IMR-90 (cell line): ENCODE data around the gene MEIS2. TPM values are rescaled to one million over a fixed set of nuclear protein-coding genes. Genes with fewer than 3 reads are reported as not detected.

Experiments
- ATAC-seq: fragments of 200-7000 bp; cut with Tn5 transposase; 2 replicates; pipeline ENCODE4 v1.9.1; 2020; ENCODE audit warnings: low read depth, mild to moderate bottlenecking, moderate library complexity
- BruUV-seq: library from RNA; stranded (reverse); fragments of 400-500 nt; replicated peaks from 2 replicates; lab custom pipeline; 2021; lab: Mats Ljungman, UMichigan
- CTCF ChIA-PET: fragments of 300-600 bp; formaldehyde crosslinking; extraction: SDS; loops from one replicate; lab custom pipeline; 2021; ENCODE audit warnings: antibody characterized with exemption; lab: Yijun Ruan, JAX
- POLR2A ChIA-PET: fragments of 300-600 bp; sonication (Branson Sonifier 250); formaldehyde crosslinking; loops from one replicate; lab custom pipeline; 2022; ENCODE audit warnings: antibody characterized with exemption; ENCODE audit not compliant: unreplicated experiment; lab: Charles Lee
- DNase-seq: peaks from one replicate; pipeline ENCODE4 v3.0.0; 2013
- H2AFZ ChIP-seq: replicated peaks from 2 replicates; pipeline ENCODE3; 2013; ENCODE audit warnings: low read length, mild to moderate bottlenecking; ENCODE audit not compliant: poor library complexity
- H2AK5ac ChIP-seq: 2 replicates; pipeline ENCODE4 v1.6.1; 2013; ENCODE audit warnings: low read depth, low read length, inconsistent platforms
- H2AK9ac ChIP-seq: replicated peaks from 2 replicates; pipeline ENCODE3; 2013; ENCODE audit warnings: mild to moderate bottlenecking, low read depth, low read length, moderate library complexity; ENCODE audit not compliant: poor library complexity
- H2BK120ac ChIP-seq: 2 replicates; pipeline ENCODE4 v1.6.1; 2013; ENCODE audit warnings: low read depth, low read length, inconsistent platforms
- H2BK15ac ChIP-seq: 3 replicates; pipeline ENCODE4 v1.6.1; 2013; ENCODE audit warnings: low read depth, low read length, inconsistent platforms
- H2BK20ac ChIP-seq: 2 replicates; pipeline ENCODE4 v1.6.1; 2013; ENCODE audit warnings: low read depth, mild to moderate bottlenecking, inconsistent platforms, low read length, moderate library complexity
- H2BK5ac ChIP-seq: 2 replicates; pipeline ENCODE4 v1.6.1; 2013; ENCODE audit warnings: mild to moderate bottlenecking, low read depth, low read length, inconsistent platforms; ENCODE audit not compliant: poor library complexity, severe bottlenecking
- H3K14ac ChIP-seq: replicated peaks from 2 replicates; pipeline ENCODE4 v1.6.1; 2013; ENCODE audit warnings: low read depth, low read length, inconsistent platforms
- H3K18ac ChIP-seq: 2 replicates; pipeline ENCODE4 v1.6.1; 2013; ENCODE audit warnings: low read depth, low read length, control low read depth
- H3K23ac ChIP-seq: 2 replicates; pipeline ENCODE4 v1.6.1; 2013; ENCODE audit warnings: low read depth, low read length, inconsistent platforms
- H3K27ac ChIP-seq: 2 replicates; pipeline ENCODE4 v1.5.1; 2013; ENCODE audit warnings: mild to moderate bottlenecking, control low read depth, low read length; ENCODE audit not compliant: insufficient read depth
- H3K27me3 ChIP-seq: 2 replicates; pipeline ENCODE4 v1.6.1; 2013; ENCODE audit warnings: low read length; ENCODE audit not compliant: control insufficient read depth, insufficient read depth
- H3K36me3 ChIP-seq: 2 replicates; pipeline ENCODE4 v1.6.1; 2013; ENCODE audit warnings: low read length, mixed read lengths; ENCODE audit not compliant: control insufficient read depth, insufficient read depth
- H3K4ac ChIP-seq: 2 replicates; pipeline ENCODE4 v1.6.1; 2013; ENCODE audit warnings: low read depth, low read length, inconsistent platforms
- H3K4me1 ChIP-seq: 2 replicates; pipeline ENCODE4 v1.6.1; 2013; ENCODE audit warnings: low read length, mixed read lengths; ENCODE audit not compliant: control insufficient read depth, insufficient read depth
- H3K4me2 ChIP-seq: 2 replicates; pipeline ENCODE4 v1.6.1; 2013; ENCODE audit warnings: low read depth, mild to moderate bottlenecking, control low read depth, low read length, moderate library complexity
- H3K4me3 ChIP-seq: 2 replicates; pipeline ENCODE4 v1.5.1; 2013; ENCODE audit warnings: low read depth, mild to moderate bottlenecking, control low read depth, low read length, moderate library complexity; ENCODE audit not compliant: insufficient read depth
- H3K56ac ChIP-seq: 2 replicates; pipeline ENCODE4 v1.6.1; 2013; ENCODE audit warnings: low read length, inconsistent platforms; ENCODE audit not compliant: insufficient read depth; ENCODE audit errors: extremely low read depth
- H3K79me1 ChIP-seq, 2 experiments: 2 replicates each; pipeline ENCODE4 v1.6.1; 2013; ENCODE audit warnings: low read length in 2 of 2, inconsistent platforms in 1 of 2, low read depth in 1 of 2
- H3K9ac ChIP-seq: 2 replicates; pipeline ENCODE4 v1.6.1; 2013; ENCODE audit warnings: low read depth, low read length, control low read depth
- H3K9me1 ChIP-seq: 2 replicates; pipeline ENCODE4 v1.6.1; 2013; ENCODE audit warnings: low read length, inconsistent platforms; ENCODE audit not compliant: insufficient read depth
- H3K9me3 ChIP-seq: 2 replicates; pipeline ENCODE4 v1.6.1; 2013; ENCODE audit warnings: low read length; ENCODE audit not compliant: control insufficient read depth, insufficient read depth
- H4K20me1 ChIP-seq: 2 replicates; pipeline ENCODE4 v1.6.1; 2013; ENCODE audit warnings: low read length, inconsistent platforms; ENCODE audit not compliant: insufficient read depth
- H4K5ac ChIP-seq: 2 replicates; pipeline ENCODE4 v1.6.1; 2013; ENCODE audit warnings: mild to moderate bottlenecking, low read depth, low read length, control low read depth
- H4K8ac ChIP-seq, 2 experiments: 2 replicates each; pipeline ENCODE4 v1.6.1; 2013; ENCODE audit warnings: low read depth in 2 of 2, low read length in 2 of 2, control low read depth in 1 of 2, inconsistent platforms in 1 of 2
- H4K91ac ChIP-seq: 2 replicates; pipeline ENCODE4 v1.6.1; 2013; ENCODE audit warnings: low read depth, low read length, inconsistent platforms; ENCODE audit not compliant: insufficient read depth
- BHLHE40 ChIP-seq: fragments of 150-350 bp; IDR thresholded peaks from 2 replicates; pipeline ENCODE4 v1.6.1; 2016; ENCODE audit warnings: mild to moderate bottlenecking, low read depth, low read length
- CEBPB ChIP-seq: IDR thresholded peaks from 2 replicates; pipeline ENCODE4 v1.6.1; 2012; ENCODE audit warnings: low read depth, low read length, improper control_type of control experiment
- CHD1 ChIP-seq: IDR thresholded peaks from 2 replicates; pipeline ENCODE4 v1.6.1; 2012; ENCODE audit warnings: low read depth, low read length, improper control_type of control experiment
- FOS ChIP-seq: fragments of 150-350 bp; IDR thresholded peaks from 2 replicates; pipeline ENCODE4 v1.6.1; 2016; ENCODE audit warnings: low read depth, low read length
- MAFK ChIP-seq: IDR thresholded peaks from 2 replicates; pipeline ENCODE4 v1.6.1; 2012; ENCODE audit warnings: low read depth, low read length, improper control_type of control experiment
- MAZ ChIP-seq: IDR thresholded peaks from 2 replicates; pipeline ENCODE4 v1.6.1; 2012; ENCODE audit warnings: low read depth, mild to moderate bottlenecking, low read length, improper control_type of control experiment, moderate library complexity, borderline replicate concordance
- MXI1 ChIP-seq: IDR thresholded peaks from 2 replicates; pipeline ENCODE4 v1.6.1; 2012; ENCODE audit warnings: low read depth, mild to moderate bottlenecking, low read length, moderate library complexity, borderline replicate concordance
- NFE2L2 ChIP-seq: fragments of 150-350 bp; IDR thresholded peaks from 2 replicates; pipeline ENCODE4 v1.6.1; 2016; ENCODE audit warnings: low read depth, mild to moderate bottlenecking, low read length
- POLR2A ChIP-seq: IDR thresholded peaks from 2 replicates; pipeline ENCODE4 v1.6.1; 2012; ENCODE audit warnings: mild to moderate bottlenecking, low read depth, low read length
- RAD21 ChIP-seq: IDR thresholded peaks from 2 replicates; pipeline ENCODE4 v1.6.1; 2012; ENCODE audit warnings: low read length, improper control_type of control experiment
- RCOR1 ChIP-seq: IDR thresholded peaks from 2 replicates; pipeline ENCODE4 v1.6.1; 2012; ENCODE audit warnings: mild to moderate bottlenecking, low read length, improper control_type of control experiment; ENCODE audit not compliant: insufficient replicate concordance
- RFX5 ChIP-seq: IDR thresholded peaks from 2 replicates; pipeline ENCODE4 v1.8.0; 2012; ENCODE audit warnings: low read depth, mild to moderate bottlenecking, low read length, moderate library complexity
- SMC3 ChIP-seq: fragments of 150-350 bp; IDR thresholded peaks from 2 replicates; pipeline ENCODE4 v1.6.1; 2016; ENCODE audit warnings: low read depth, mild to moderate bottlenecking, antibody characterized with exemption, low read length, moderate library complexity
- WGBS, 2 experiments: methylation state at CpG; one replicate each; pipeline versions ENCODE4 v1.1.5 to v1.1.7; 2013; ENCODE audit warnings: missing lambda C conversion rate in 2 of 2; ENCODE audit not compliant: insufficient read length in 1 of 2; ENCODE audit errors: extremely low coverage in 2 of 2; 5-methylcytosine and 5-hydroxymethylcytosine counted together
- dilution Hi-C: fragments of 300-500 bp; cut with HindIII; formaldehyde crosslinking; loops from one replicate; pipeline ENCODE4 v1.14.3; 2018; ENCODE audit warnings: low sequenced_read_pairs; ENCODE audit not compliant: unreplicated experiment
- in situ Hi-C: fragments of 300-500 bp; cut with MboI; formaldehyde crosslinking; loops from 3 replicates; pipeline ENCODE4 v1.14.3; 2019; ENCODE audit warnings: low sequenced_read_pairs, inconsistent platforms, mixed read lengths
- intact Hi-C: fragments of 100-400 bp; cut with micrococcal nuclease; formaldehyde crosslinking; loops from 2 replicates; pipeline ENCODE4 v1.10.0; 2022
- polyA plus RNA-seq, 3 experiments: library from polyadenylated mRNA; depleted of rRNA; stranded (reverse); fragments of >200 nt; gene quantifications; 2 replicates each; pipeline ENCODE4 v1.2.3, GENCODE V29; 2012; ENCODE audit warnings: low replicate concordance in 1 of 3
- total RNA-seq: library from RNA; depleted of rRNA; stranded (reverse); fragments of >200 nt; gene quantifications from 2 replicates; pipeline ENCODE4 v1.2.3, GENCODE V29; 2012
- TF ChIP-seq, protein P1 (sequence below): fragments of 150-350 bp; IDR thresholded peaks from 2 replicates; pipeline ENCODE4 v1.6.1; 2016; ENCODE audit warnings: low read depth, mild to moderate bottlenecking, low read length, moderate library complexity, borderline replicate concordance
- TF ChIP-seq, protein P2 (sequence below): conservative IDR thresholded peaks from 2 replicates; pipeline ENCODE4 v1.5.1; 2012; ENCODE audit warnings: mild to moderate bottlenecking, low read depth, low read length, improper control_type of control experiment
- TF ChIP-seq, protein P3 (sequence below): fragments of 150-350 bp; IDR thresholded peaks from 2 replicates; pipeline ENCODE4 v1.6.1; 2017; ENCODE audit warnings: mild to moderate bottlenecking, antibody characterized with exemption, low read length, low read depth

The MEIS2 gene
- total and polyA plus RNA-seq, 2 of the 4 experiments (the other 2 are of a cell fraction): 70.1 to 71.3 TPM

DNA sequence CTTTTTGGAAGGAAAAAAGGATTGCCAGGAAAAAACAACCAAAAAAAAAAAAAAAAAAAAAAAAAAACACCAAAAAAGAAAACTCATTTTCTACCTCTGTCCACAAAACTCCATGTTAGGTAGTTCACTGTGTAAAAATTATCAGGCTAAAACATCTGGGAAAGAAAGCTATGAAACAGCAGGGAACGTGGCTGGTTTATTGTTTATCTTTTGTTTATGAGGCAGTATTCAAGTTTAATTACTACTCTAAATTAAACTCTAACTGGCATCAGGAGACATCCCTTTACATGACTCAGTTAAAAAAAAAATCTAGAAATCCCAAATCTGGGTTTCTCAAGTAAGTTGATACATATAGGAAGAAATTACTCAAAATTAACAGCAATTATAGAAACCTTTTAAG, 21.8 kb downstream of the MEIS2 start:
- Histone ChIP-seq H3K23ac (no peak overlapping the region), H3K4me3 (no peak overlapping the region), H4K20me1 (peaks cover 6% of the 10 kb centered on the region; the same call in 1 of the 2 replicates), H3K4me1 (peaks cover 8% of the 10 kb centered on the region), H2BK5ac (no peak overlapping the region), H3K27me3 (no peaks in the 10 kb centered on the region), H3K36me3 (peaks cover 9% of the 10 kb centered on the region), H4K8ac (no peak overlapping the region), H3K18ac (no peak overlapping the region), H3K14ac (no peak overlapping the region), H2BK120ac (no peak overlapping the region), H2AK9ac (no peak overlapping the region), H2BK20ac (no peak overlapping the region), H4K91ac (no peak overlapping the region), H3K27ac (no peak overlapping the region), H4K5ac (no peak overlapping the region), H3K9me1 (peaks cover 2% of the 10 kb centered on the region; the same call in 1 of the 2 replicates), H3K4me2 (no peak overlapping the region), H2AFZ (no peak overlapping the region), H2BK15ac (no peak overlapping the region), H3K9ac (no peak overlapping the region), H3K4ac (no peak overlapping the region), H3K9me3 (no peaks in the 10 kb centered on the region), H3K56ac (no peak overlapping the region), H3K79me1 (peaks cover 23 to 49% of the 10 kb centered on the region in 2 experiments), H2AK5ac (no peak overlapping the region)
- in situ Hi-C loops: no loop called here
- dilution Hi-C loops: no loop called here
- BruUV-seq: no TSS peak
- no CpG with 5 or more reads among the region's 1 CpG for WGBS, 2 experiments
- DNase-seq: no peak
- TF ChIP-seq MXI1 (no peak), SMC3 (no peak), NFE2L2 (no peak), FOS (no peak), RFX5 (no peak), BHLHE40 (no peak), CHD1 (no peak), MAZ (no peak), RAD21 (no peak), MAFK (no peak), RCOR1 (no peak), CEBPB (no peak), POLR2A (no peak)
- TF ChIP-seq, protein P1, sequence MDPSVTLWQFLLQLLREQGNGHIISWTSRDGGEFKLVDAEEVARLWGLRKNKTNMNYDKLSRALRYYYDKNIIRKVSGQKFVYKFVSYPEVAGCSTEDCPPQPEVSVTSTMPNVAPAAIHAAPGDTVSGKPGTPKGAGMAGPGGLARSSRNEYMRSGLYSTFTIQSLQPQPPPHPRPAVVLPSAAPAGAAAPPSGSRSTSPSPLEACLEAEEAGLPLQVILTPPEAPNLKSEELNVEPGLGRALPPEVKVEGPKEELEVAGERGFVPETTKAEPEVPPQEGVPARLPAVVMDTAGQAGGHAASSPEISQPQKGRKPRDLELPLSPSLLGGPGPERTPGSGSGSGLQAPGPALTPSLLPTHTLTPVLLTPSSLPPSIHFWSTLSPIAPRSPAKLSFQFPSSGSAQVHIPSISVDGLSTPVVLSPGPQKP: no peak
- TF ChIP-seq, protein P2, sequence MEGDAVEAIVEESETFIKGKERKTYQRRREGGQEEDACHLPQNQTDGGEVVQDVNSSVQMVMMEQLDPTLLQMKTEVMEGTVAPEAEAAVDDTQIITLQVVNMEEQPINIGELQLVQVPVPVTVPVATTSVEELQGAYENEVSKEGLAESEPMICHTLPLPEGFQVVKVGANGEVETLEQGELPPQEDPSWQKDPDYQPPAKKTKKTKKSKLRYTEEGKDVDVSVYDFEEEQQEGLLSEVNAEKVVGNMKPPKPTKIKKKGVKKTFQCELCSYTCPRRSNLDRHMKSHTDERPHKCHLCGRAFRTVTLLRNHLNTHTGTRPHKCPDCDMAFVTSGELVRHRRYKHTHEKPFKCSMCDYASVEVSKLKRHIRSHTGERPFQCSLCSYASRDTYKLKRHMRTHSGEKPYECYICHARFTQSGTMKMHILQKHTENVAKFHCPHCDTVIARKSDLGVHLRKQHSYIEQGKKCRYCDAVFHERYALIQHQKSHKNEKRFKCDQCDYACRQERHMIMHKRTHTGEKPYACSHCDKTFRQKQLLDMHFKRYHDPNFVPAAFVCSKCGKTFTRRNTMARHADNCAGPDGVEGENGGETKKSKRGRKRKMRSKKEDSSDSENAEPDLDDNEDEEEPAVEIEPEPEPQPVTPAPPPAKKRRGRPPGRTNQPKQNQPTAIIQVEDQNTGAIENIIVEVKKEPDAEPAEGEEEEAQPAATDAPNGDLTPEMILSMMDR: no peak
- TF ChIP-seq, protein P3, sequence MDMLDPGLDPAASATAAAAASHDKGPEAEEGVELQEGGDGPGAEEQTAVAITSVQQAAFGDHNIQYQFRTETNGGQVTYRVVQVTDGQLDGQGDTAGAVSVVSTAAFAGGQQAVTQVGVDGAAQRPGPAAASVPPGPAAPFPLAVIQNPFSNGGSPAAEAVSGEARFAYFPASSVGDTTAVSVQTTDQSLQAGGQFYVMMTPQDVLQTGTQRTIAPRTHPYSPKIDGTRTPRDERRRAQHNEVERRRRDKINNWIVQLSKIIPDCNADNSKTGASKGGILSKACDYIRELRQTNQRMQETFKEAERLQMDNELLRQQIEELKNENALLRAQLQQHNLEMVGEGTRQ: no peak
- intact Hi-C loops: no loop called here
- ChIA-PET CTCF (no interaction called here), POLR2A (no interaction called here)
- no peak for ATAC-seq
